Stimulated activated naive CD4-positive, alpha-beta T cell (primary cell): ENCODE data around the gene BIRC7.

Source experiments
- DNase-seq, 6 experiments: peaks; one replicate each; lab custom pipeline; 2025; lab: John Stamatoyannopoulos, UW

BIRC7 gene

DNA sequence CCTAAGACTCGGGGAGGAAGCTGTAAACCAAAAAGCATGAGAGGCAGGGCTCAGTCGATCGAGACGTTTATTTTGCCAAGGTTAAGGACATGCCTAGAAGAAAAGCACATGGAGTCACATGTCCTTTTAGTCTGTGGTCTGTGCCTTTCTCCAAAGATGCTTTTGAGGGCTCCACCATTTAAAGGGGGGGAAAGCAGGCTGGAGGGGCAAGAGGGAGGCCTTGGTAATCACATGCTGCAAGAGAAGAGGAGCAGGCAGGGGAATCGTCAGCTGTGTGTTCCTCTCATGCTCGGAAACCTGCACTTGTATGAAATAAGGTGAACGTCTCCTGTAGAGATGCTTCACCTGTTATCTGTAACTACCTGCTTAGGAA is 10.6 kb upstream of the BIRC7 start:
- DNase-seq: no peak

DNA sequence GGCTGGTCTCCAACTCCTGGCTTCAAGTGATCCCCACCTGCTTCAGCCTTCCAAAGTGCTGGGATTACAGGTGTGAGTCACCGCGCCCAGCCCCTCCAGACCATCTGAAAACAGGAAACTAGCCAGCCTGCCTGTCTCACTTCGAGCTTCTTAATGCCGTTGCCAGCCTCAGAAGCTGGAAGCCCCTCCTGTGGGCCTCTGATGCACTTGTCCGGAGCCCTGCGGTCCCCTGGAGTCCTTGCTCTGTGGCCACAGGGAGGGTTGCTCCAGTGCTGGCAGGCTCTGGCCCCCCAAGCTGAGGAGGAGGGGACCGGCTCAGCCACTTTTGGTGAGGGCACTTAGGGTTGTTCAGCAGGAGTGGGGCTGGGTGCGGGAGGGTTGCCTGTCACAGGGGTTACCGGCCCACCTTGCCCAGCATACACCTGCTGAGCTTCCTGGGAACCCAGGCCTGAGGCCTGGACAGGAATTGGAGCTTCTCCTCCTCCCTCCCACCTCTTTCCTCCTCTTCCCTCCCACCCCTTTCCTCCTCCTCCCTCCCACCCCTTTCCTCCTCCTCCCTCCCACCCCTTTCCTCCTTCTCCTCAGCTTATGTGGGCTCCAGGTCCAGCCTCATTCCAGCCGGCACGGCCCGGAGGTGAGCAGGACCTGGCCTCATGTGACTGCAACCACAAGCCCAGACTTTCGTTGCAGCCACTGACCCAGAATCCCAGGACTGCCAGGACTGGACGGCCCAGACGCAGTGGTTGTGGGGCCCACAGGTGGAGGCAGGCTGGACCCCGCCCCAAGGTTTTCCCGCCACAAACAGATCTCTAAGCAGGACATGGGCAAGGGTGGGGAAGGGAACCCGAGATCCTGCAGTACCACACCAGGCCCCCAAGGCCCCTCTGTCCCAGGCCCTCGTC is 9.4 kb upstream of the BIRC7 start:
- DNase-seq: no peak

DNA sequence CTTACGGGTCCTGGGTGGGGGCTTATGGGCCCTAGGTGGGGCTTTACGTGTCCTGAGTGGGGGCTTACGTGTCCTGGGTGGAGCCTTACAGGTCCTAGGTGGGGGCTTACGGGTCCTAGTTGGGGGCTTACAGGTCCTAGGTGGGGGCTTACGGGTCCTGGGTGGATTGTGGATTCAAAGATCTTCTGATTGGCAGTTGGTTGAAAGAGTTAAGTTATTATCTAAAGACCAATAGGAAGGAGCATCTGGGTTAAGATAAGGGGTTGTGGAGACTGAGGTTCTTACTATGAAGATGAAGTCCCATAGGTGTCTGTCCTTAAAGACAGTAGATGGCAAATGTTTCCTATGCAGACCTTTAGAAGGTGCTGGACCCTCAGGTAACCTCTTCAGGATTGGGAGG is 8.4 kb upstream of the BIRC7 start:
- DNase-seq: no peak

DNA sequence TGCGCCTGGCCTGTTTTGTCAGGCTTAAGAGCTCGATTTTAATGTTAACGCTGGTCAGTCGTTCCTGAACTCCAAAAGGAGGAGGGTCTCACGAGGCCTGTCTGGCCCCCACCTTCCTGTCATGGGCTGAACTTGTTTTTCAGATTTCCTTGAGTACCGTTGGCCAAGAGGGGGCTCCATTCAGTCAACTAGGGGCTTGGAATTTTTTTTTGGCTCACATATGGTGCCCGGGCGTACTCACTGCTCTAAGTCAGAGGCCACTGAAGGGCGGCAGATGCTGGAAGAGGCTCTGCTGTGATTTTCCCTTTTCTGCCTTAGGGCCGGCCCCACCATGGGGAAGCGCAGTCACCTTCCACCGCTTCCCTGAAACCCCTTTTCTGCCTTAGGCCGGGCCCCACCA is 6.9 kb upstream of the BIRC7 start:
- no peak for DNase-seq

DNA sequence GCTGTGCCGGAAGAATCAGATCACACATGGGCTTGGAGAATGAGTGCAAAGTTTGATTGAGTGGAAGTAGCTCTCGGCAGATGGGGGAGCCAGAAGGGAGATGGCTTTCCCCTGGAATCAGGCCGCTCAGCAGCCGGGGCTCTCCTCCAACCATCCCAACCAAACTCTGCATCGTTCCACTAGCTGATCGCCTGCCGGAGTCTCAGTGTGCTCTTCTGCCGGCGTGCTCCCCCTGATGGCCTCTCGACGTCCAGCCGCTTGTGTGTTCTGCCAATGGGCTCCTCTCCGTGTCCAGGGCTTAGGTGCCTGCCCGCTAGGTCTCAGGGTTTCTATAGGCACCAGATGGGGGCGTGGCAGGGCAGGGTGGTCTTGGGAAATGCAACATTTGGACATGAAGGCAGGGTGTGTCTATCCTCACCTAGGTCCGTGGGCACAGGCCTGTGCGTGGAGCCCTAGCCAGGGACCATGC is 4.9 kb upstream of the BIRC7 start:
- no peak for DNase-seq

DNA sequence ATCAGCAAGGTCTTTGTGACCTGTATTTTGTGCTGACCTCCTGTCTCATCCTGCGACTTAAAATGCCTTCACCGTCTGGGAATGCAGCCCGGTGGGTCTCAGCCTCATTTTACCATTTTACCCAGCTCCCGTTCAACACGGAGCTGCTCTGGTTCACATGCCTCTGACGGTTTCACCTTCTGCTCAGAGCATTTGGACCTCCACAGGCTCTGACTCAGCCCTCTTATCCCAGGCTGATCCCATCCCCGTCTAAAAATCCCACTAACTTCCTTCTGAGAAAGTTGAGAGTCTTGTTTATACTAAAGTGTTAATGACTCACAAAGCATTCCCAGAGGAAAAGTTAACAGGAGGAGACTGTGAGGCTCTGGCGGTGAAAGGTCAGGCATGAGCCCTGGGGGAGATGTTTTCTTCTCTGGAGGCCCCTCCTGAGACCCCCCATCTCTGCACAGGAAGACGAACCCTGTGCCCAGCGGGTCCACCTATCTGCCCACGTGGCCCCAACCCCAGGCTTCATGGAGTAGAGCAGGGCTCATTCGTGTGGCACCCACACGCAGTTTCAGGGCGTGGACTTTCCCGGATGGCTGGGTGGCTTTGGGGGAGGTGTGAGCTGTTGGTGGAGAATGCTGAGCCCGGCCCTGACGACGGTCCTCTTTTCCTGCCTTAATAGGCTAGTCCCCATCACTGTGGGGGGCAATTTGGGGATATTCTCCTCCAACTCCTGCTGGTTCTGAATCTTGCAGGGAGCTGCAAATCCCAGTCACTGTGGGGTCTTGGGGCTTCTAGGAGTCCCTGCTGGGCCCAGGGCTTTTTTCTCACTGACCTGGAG is 3.3 kb upstream of the BIRC7 start:
- no peak for DNase-seq

DNA sequence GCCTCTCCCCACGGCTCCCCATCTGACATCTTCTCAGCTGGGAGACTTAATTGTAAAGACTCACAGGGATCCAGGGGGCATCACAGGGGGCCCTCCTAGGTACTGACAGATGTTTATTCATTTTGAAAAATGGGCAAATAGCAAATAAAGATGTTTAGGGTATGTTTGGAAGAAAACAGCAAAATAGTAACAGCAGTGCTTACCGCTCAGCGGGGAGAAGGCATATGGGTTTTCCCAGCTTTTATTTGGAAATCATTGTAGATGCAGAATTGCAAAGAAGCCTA is 2.7 kb upstream of the BIRC7 start:
- no peak for DNase-seq

DNA sequence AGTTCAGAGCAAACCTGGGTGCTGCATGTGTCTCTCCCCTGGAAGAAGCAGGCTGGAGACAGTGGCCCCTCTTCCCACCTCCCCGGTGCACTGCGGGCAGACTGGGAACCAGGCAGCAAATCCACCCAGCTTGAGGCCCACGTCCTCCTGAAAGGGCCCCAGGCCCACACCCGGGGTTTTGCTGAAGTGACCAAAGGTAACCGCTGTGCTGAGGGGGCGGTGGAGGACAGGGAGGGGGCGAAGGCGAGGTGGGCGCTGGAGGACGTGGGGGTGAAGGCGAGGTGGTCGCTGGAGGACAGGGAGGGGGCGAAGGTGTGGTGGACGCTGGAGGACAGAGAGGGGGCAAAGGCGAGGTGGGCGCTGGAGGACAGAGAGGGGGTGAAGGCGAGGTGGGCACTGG is 1.8 kb upstream of the BIRC7 start:
- DNase-seq: no peak

DNA sequence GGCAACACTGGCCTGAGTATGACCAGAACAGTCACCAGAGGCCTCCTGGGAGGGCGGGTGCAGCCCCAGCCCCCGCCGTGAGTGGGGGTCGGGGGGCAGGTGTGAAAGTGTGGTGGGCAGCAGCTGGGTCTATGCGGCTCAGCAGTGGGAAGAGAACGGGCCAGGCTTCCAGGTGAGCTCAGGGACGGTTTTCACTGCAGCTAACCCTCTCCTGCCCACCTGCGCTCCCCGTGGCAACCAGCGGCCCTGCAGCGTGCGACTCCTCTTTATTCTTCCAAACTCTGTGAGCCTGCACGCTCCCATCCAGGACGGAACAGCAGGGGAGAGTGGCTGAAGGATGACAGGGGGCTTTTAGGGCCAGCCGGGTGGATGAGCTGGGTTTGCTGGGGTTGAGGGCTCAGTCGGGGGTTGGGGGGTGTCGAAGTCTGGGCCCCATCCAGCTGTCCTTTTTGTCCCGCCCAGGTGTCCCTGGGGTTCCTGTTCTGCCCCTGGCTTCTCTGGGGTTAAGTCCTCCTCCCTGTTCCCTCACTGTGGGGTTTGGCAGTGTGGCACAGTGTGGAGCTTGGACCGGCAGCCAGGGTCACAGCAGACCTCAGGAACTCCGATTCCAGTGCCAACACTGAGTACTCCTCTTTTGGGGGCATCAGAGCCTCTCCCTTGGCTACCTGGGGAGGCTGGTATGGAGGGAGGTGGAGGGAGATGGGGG is 859 bp upstream of the BIRC7 start:
- peak in 5 of 6 experiments; percentile 7 to 49 (median 22) for DNase-seq

DNA sequence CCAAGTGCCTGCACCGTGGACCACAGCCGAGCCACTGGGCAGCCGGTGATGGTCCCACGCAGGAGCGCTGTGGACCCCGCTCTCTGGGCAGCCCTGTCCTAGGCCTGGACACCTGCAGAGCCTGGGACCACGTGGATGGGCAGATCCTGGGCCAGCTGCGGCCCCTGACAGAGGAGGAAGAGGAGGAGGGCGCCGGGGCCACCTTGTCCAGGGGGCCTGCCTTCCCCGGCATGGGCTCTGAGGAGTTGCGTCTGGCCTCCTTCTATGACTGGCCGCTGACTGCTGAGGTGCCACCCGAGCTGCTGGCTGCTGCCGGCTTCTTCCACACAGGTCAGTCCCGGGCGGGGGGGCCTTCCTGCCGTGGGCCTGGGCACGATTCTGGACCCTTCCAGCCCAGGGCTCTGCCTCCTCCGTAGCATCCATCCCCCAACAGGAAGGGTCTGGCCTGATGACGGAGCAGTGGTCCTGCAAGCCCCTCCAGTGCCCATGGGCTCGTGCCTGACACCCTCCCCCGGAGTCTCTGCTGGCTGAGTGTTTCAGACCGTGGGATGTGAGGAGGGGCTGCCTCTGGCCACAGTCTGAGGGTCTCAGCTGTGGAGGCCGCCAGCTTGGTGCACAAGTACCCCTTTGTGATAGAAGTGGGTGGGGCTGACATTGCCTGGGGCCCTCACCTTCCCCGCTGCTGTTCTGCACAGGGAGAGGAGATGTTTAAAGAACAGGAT is 572 bp downstream of the BIRC7 start:
- DNase-seq: no peak

DNA sequence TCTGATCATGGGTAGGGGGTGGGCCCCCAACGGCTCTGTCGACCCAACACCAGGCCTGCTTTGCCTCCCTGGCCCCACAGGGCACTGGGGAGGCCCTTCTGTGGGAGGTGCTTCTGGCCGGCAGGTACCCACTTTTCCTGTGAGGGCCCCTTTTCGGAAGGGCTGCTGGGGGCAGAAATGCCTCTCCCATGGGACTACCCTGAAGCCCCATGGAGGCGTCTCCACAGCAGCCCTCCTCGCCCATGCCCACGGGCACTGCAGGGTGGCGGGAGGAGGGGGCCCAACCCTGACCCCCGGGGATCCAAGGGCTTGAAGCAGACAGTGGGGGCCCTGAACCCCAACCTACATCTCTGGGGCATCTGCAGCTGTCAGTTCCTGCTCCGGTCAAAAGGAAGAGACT is 2.3 kb downstream of the BIRC7 start:
- no peak for DNase-seq

DNA sequence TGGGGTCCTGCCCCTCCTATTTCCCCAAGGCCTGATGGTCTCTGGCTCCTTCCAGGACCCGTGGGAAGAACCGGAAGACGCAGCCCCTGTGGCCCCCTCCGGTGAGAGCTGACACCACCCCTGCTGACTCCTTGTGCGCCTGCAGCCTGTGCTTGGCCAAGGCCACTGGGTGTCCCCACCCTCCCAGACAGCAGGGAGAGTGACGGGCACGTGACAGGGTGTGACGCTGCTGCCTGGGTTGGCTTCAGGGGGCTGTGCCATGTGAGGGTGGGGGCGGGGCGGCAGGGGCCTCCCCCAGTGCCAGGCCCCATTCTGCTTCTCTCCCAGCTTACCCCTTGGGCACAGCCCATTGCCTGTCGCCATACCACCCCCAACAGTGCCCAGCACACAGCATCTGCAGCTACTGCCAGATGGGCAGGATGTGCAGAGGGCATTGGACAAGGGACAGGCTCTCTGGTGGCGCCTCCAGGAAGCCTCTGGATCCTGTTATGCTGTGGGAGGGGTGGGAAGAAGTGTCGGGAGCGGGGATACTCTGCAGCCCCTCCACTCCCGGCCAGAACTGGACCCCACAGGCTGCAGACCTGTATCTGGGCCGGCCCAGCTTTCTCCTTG is 2.9 kb downstream of the BIRC7 start:
- DNase-seq: no peak

DNA sequence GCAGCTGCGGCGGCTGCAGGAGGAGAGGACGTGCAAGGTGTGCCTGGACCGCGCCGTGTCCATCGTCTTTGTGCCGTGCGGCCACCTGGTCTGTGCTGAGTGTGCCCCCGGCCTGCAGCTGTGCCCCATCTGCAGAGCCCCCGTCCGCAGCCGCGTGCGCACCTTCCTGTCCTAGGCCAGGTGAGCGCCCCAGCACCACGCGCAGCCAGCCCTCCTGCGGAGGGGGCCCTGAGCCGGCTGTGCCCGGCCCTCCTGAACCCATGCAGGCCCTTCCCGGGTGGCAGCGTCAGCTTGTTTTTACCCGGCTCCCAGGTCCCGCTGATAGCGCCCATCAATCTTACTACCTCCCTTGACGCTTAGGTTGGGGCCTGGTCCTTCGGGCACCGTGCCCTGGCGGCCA is 3.7 kb downstream of the BIRC7 start:
- no peak for DNase-seq

DNA sequence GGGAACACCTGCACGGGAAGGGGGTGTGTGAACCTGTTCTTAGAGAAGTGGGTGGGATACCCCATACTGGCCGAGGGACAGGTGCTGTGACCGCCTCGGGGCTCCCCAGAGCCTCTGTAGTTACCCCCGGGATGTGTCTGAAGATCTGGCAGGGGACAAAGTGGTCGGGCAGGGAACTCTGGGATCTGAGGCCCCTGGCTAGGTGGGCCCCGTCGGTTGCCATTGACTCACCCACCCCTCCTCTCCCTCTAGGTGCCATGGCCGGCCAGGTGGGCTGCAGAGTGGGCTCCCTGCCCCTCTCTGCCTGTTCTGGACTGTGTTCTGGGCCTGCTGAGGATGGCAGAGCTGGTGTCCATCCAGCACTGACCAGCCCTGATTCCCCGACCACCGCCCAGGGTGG is 4.3 kb downstream of the BIRC7 start:
- DNase-seq: no peak

DNA sequence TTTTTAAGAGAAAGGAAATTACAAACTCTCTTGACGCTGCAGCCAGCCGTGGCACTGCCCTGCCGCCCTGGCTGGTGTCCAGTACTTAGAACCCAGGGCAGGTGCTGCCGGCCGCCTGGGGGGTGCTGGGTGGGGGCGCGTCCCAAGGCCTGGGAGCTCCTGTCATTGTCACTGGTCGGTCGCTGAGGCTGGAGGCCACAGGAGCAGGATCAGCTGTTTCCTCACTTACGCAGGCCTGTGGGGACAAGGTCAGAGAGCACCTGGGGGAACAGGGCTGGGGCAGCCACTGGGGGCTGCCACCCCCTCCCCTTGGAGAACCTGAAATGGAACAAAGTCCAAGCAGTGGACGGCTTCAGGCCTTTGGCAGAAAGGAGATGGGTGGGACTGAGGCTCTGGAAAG is 5.6 kb downstream of the BIRC7 start:
- no peak for DNase-seq

DNA sequence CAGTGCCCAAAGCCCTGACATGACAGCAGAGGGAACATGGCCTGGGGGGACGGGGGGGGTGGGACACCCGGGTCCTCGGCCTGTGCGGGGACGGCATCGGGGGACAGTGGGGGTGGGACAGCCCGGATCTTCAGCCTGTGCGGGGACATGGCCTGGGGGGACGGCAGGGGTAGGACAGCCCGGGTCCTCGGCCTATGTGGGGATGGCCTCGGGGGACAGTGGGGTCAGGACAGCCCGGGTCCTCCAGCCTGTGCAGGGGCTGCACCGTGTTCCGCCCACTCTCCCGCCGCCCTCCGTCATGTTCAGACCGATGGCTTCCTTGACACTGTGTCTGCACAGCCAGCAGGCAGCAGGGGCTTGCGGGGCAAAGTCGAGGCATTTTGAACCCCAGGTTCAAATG is 7.0 kb downstream of the BIRC7 start:
- DNase-seq: no peak

DNA sequence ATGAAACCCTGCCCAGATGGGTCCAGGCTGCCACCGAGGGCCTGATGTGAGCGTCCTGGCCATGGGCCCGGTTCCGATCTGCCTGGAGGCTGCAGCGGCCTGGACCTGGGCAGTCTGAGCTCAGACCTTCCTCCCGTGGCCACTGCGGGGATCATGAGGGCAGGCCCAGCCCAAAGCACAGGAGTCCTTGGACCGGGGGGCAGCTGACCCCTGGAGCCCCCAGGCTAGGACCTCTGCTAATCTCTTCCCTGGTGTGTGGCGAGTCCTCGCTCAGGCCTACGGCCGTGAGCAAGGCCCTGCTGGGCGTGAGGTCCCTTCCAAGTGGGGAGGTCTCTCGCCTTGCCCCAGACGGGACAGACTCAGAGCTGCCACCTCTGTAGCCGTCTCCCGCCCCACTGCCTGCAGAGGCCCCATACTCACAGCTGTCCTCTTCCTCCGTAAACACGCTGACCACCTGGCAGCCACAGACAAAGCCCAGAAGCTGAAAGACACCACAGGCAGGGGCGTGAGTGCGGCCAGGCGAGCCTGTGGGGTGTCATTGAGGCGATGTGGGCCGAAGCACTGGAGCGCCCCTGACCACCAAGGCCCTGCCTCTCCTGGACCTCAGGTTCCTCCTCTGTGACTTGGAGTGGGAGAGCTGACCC is 8.0 kb downstream of the BIRC7 start:
- DNase-seq: no peak

DNA sequence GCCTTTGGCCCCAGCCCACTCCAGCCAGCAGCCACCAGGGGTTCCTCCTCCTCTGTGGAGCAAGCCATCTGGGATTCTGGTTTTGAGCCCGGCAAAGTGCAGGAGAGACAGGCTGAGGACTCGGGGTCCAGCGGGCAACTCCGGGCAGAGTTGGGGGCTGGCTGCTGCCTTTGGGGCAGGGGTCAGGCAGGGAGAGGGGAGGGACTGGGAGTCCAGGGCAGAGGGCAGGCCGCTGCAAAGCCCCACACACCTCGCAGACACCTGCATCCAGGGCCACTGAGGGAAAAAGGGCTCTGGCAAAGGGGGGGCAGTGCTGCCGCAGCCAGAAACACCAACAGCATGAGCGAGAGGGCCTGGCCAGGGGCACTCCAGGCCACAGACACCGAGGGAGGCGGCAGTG is 8.8 kb downstream of the BIRC7 start:
- DNase-seq: no peak

DNA sequence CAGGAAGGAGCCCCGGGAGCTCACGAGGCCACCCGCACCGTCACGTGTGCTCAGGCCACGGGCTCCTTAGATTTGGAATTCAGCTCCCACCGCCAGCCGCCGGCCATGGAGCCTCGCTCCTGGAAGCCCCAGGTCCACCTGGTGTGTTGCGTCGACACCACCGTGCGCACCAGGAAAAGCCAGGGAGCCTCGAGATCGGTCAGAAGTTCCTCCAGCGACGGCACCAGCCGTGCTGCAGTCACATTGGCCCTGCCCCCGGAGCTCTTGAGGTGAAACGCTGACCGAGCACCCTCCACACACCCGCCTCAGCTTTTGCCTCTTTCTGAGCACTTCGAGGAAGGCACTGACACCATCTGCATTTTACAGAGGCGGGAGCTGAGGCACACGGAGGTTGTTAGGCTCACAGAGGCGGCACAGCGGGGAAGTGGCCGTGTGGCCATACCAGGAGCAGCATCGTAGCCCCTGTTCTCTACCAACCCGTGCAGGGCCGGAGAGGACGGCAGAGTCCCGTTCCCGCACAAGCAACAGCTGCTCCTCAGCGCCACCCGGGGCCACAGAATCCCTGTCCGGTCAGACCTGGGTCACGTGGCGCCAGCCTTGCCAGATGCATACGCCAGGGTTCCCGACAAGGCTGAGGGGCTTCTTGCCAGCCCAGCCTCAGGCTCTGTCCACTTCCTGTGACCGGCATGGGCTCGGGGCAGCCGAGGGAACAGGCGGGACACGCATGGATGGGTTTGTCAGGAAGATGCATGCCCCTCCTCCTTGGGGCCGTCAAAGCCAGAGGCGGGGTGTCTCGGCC is 11.0 kb downstream of the BIRC7 start:
- DNase-seq: no peak

DNA sequence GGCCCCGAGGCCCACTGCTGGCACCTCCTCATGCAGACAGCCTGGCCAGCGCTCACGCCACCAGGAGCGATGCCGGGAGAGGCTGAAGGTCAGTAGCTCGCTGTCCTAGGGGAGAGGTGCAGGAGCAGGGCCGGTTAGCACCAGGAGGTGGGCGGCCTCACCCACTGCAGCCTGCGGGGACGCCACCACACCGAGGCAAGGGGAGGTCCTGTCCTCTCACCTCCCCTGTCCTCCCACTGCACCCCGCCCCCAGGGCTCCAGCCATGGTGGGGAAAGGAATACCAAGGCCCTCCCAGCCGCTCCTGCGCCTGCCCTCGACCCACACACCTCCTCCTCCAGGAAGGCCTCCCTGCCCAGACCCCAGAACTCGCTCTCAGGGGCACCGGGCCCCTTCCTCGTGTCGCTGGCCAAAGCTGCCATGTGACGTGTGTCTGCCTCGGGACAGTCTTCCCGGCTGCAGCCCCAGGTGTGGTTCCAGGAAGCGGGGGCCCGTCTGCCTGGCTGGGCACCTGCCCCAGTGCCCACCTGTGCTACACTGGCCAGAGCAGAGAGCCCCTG is 12.0 kb downstream of the BIRC7 start:
- no peak for DNase-seq
